CD8-positive, alpha-beta memory T cell (primary cell): ENCODE data around the gene SPATA31C2. TPM values are rescaled to one million over a fixed set of nuclear protein-coding genes. Genes with fewer than 3 reads are reported as not detected.
"Not testable (repeated sequence)": the region's sequence is repeated elsewhere in the genome, so short reads cannot be mapped to it uniquely, and the experiment has no call there.

Source experiments
- CTCF ChIA-PET: fragments of 350-600 bp; sonication (Branson Sonifier 250); formaldehyde crosslinking; loops from one replicate; lab custom pipeline; 2021; ENCODE audit warnings: antibody characterized with exemption; lab: Charles Lee
- POLR2A ChIA-PET: fragments of 350-600 bp; sonication (Branson Sonifier 250); formaldehyde crosslinking; loops from one replicate; lab custom pipeline; 2021; ENCODE audit warnings: antibody characterized with exemption; lab: Charles Lee
- DNase-seq, 5 donors: peaks; one replicate each; pipeline versions ENCODE4 v3.0.0 to v3.0.0-alpha.2; 2020 to 2022; ENCODE audit warnings: mixed read lengths in 1 of 5
- H3K27ac ChIP-seq: one replicate; pipeline ENCODE4 v1.7.0; 2013; ENCODE audit warnings: low read depth, mild to moderate bottlenecking, low read length, moderate library complexity
- H3K27me3 ChIP-seq: 2 replicates; pipeline ENCODE4 v1.7.0; 2013; ENCODE audit warnings: low read length, mild to moderate bottlenecking; ENCODE audit not compliant: insufficient read depth, poor library complexity, severe bottlenecking
- H3K36me3 ChIP-seq: 2 replicates; pipeline ENCODE4 v1.7.0; 2013; ENCODE audit warnings: mild to moderate bottlenecking, low read length, moderate library complexity; ENCODE audit not compliant: insufficient read depth
- H3K4me1 ChIP-seq: 2 replicates; pipeline ENCODE4 v1.7.0; 2013; ENCODE audit warnings: mild to moderate bottlenecking, low read length, moderate library complexity; ENCODE audit not compliant: insufficient read depth
- H3K4me3 ChIP-seq: 2 replicates; pipeline ENCODE4 v1.7.0; 2013; ENCODE audit warnings: mild to moderate bottlenecking, low read length
- H3K9me3 ChIP-seq: 2 replicates; pipeline ENCODE4 v1.7.0; 2013; ENCODE audit warnings: mild to moderate bottlenecking, low read length
- H3K27ac Mint-ChIP-seq, 8 donors: one replicate each; pipeline ENCODE4 v1.8.0; 2020 to 2021; ENCODE audit warnings: mixed read lengths in 8 of 8, mild to moderate bottlenecking in 6 of 8, inconsistent platforms in 3 of 8, moderate library complexity in 3 of 8
- H3K27me3 Mint-ChIP-seq, 2 donors: one replicate each; pipeline ENCODE4 v1.8.0; 2020 to 2021; ENCODE audit warnings: mixed read lengths in 2 of 2, mild to moderate bottlenecking in 1 of 2, moderate library complexity in 1 of 2
- H3K36me3 Mint-ChIP-seq, 3 donors: one replicate each; pipeline ENCODE4 v1.8.0; 2020 to 2021; ENCODE audit warnings: mixed read lengths in 3 of 3, inconsistent platforms in 1 of 3, mild to moderate bottlenecking in 1 of 3
- H3K4me1 Mint-ChIP-seq, 3 donors: one replicate each; pipeline ENCODE4 v1.8.0; 2020 to 2021; ENCODE audit warnings: mixed read lengths in 3 of 3, inconsistent platforms in 1 of 3, mild to moderate bottlenecking in 1 of 3
- H3K4me3 Mint-ChIP-seq, 7 donors: one replicate each; pipeline ENCODE4 v1.8.0; 2020 to 2021; ENCODE audit warnings: mixed read lengths in 7 of 7, mild to moderate bottlenecking in 6 of 7, moderate library complexity in 4 of 7, inconsistent platforms in 2 of 7
- H3K9me3 Mint-ChIP-seq, 5 donors: one replicate each; pipeline ENCODE4 v1.8.0; 2020 to 2022; ENCODE audit warnings: mixed read lengths in 5 of 5, mild to moderate bottlenecking in 3 of 5, moderate library complexity in 2 of 5, inconsistent platforms in 1 of 5
- polyA plus RNA-seq: library from polyadenylated mRNA; unstranded; fragments of 300-500 nt; fragmentation: Illumina TruSeq; gene quantifications from one replicate; pipeline ENCODE4 v1.2.3, GENCODE V29; 2021
- total RNA-seq, 2 experiments: library from RNA; stranded (reverse); gene quantifications; one replicate each; pipeline ENCODE4 v1.2.3, GENCODE V29; 2021

SPATA31C2 gene
- total and polyA plus RNA-seq, 3 experiments from 2014 or later = not detected

GRCh38 chr9:88161144-88161543 is 22.9 kb upstream of the SPATA31C2 start:
- CTCF ChIA-PET = no interaction called here
- Mint-ChIP-seq H3K9me3 (peaks cover 0 to 1% (median 0%) of the 10 kb centered on the region in 5 donors), H3K27me3 (peaks cover 11 to 63% of the 10 kb centered on the region in 2 donors), H3K4me1 (no peaks in the 10 kb centered on the region), H3K36me3 (no peaks in the 10 kb centered on the region), H3K4me3 (no peak overlapping the region), H3K27ac (no peak overlapping the region)
- H3K27ac ChIP-seq = no peak overlapping the region
- H3K27me3 ChIP-seq = no peaks in the 10 kb centered on the region
- no peaks in the 10 kb centered on the region for H3K9me3 ChIP-seq
- POLR2A ChIA-PET = no interaction called here
- no peak for DNase-seq
- no peak overlapping the region for H3K4me3 ChIP-seq
- no peaks in the 10 kb centered on the region for H3K36me3 ChIP-seq
- H3K4me1 ChIP-seq = no peaks in the 10 kb centered on the region

DNA sequence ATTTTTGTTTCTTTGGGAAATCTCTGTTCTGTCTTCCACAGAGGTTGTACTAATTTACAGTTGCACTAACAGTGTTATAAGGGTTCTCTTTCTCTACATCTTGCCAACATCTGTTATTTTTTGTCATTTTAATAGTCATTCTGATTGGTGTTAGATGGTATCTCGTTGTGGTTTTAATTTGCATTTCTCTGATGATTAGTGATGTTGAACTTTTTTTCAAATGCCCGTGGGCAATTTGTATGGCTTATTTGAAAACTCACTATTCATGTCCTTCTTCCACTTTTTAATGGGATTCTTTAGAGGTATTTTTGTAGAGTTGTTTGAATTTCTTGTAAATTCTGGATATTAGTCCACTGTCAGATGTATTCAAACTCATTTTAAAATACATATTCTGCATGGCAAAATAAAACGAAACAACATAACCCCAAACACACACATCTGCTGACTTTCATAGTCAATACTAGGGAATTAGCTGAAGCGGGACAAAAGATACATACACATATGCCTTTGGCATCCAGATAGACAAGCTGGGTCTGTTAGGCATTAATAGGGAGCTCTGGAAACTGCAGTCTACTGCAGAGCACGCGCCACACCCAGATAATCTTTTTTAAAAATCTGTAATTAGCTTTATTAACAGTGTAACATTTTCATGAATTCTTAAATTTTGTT is 5.8 kb upstream of the SPATA31C2 start:
- DNase-seq = no peak
- Mint-ChIP-seq H3K4me3 (no peak overlapping the region), H3K27ac (no peak overlapping the region), H3K27me3 (peaks cover 8 to 43% of the 10 kb centered on the region in 2 donors), H3K36me3 (no peaks in the 10 kb centered on the region), H3K9me3 (no peaks in the 10 kb centered on the region), H3K4me1 (no peaks in the 10 kb centered on the region)
- no peak overlapping the region for H3K27ac ChIP-seq
- ChIA-PET POLR2A (no interaction called here), CTCF (no interaction called here)
- H3K4me1 ChIP-seq = no peaks in the 10 kb centered on the region
- no peaks in the 10 kb centered on the region for H3K27me3 ChIP-seq
- H3K36me3 ChIP-seq = no peaks in the 10 kb centered on the region
- no peak overlapping the region for H3K4me3 ChIP-seq
- H3K9me3 ChIP-seq = no peaks in the 10 kb centered on the region

GRCh38 chr9:88143179-88143578 is 4.9 kb upstream of the SPATA31C2 start:
- POLR2A ChIA-PET = no interaction called here
- CTCF ChIA-PET = no interaction called here

GRCh38 chr9:88133552-88133951 is 4.7 kb downstream of the SPATA31C2 start:
- H3K27ac ChIP-seq, H3K36me3 Mint-ChIP-seq, H3K4me1 ChIP-seq, DNase-seq, H3K27me3 ChIP-seq, H3K27me3 Mint-ChIP-seq, H3K27ac Mint-ChIP-seq, H3K4me3 ChIP-seq, H3K9me3 Mint-ChIP-seq, H3K4me1 Mint-ChIP-seq, POLR2A ChIA-PET, H3K36me3 ChIP-seq, CTCF ChIA-PET, H3K9me3 ChIP-seq: not testable (repeated sequence)
- H3K4me3 Mint-ChIP-seq = peak overlapping the region in 1 of 7 donors; percentile 56

More at GRCh38 chr9:88143179-88143578, 4.9 kb upstream of the SPATA31C2 start:
- no peaks in the 10 kb centered on the region for H3K4me1 Mint-ChIP-seq
- Histone ChIP-seq H3K27me3 (no peaks in the 10 kb centered on the region), H3K4me1 (no peaks in the 10 kb centered on the region), H3K4me3 (no peak overlapping the region), H3K9me3 (no peaks in the 10 kb centered on the region), H3K36me3 (no peaks in the 10 kb centered on the region), H3K27ac (no peak overlapping the region)
- no peaks in the 10 kb centered on the region for H3K9me3 Mint-ChIP-seq
- no peak for DNase-seq
- no peaks in the 10 kb centered on the region for H3K36me3 Mint-ChIP-seq
- H3K4me3 Mint-ChIP-seq = no peak overlapping the region
- no peak overlapping the region for H3K27ac Mint-ChIP-seq
- peaks cover 8 to 39% of the 10 kb centered on the region in 2 donors for H3K27me3 Mint-ChIP-seq

DNA sequence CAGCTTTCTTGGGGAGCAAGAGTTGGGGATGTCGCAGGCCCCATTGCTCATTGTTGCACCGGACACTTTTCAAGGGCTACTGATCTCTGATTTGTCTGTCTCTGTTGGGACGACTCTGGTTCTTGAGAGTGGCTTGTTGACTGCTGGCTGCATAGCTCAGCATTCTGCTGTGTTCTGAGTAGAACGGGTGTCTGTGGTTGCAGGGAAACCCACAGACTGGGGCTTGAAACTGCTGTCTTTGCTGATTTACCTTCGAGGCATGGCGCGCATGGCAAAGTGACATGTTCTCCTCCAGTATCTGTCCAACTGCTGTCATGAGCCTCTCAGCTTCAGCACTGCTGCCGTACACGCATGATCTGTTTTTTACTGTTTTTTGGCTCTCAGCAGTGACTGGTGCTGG is 8.7 kb downstream of the SPATA31C2 start:
- H3K4me3 ChIP-seq, CTCF ChIA-PET, H3K9me3 Mint-ChIP-seq, H3K9me3 ChIP-seq, DNase-seq, H3K4me1 ChIP-seq, H3K27me3 ChIP-seq, H3K4me3 Mint-ChIP-seq, POLR2A ChIA-PET, H3K4me1 Mint-ChIP-seq, H3K27me3 Mint-ChIP-seq, H3K27ac ChIP-seq, H3K36me3 ChIP-seq, H3K36me3 Mint-ChIP-seq: not testable (repeated sequence)
- peak overlapping the region in 1 of 8 donors; percentile 36 for H3K27ac Mint-ChIP-seq

GRCh38 chr9:88127700-88128300 is 10.5 kb downstream of the SPATA31C2 start:
- H3K4me1 ChIP-seq, H3K36me3 Mint-ChIP-seq, H3K36me3 ChIP-seq, H3K4me3 ChIP-seq, CTCF ChIA-PET, DNase-seq, H3K4me1 Mint-ChIP-seq, H3K27me3 ChIP-seq, H3K27ac Mint-ChIP-seq, H3K9me3 Mint-ChIP-seq, H3K27ac ChIP-seq, H3K4me3 Mint-ChIP-seq, POLR2A ChIA-PET, H3K27me3 Mint-ChIP-seq, H3K9me3 ChIP-seq: not testable (repeated sequence)

DNA sequence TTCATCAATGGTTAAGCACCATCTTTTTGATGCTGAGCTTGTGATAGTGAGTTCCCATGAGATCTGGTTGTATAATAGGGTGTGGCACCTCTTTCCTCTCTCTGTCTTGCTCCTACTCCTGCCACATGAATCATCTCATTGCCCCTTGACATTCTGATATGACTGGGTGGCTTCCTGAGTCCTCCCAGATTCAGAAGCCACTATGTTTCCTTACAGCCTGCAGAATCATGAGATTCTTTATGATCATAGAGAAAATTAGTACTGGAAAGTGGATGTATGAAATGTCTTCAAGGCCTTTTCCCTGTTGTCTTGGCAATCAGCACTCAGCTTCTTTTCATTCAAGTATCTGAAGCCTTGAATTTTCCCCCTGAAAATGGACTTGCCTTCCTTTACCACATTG is 14.9 kb downstream of the SPATA31C2 start:
- H3K4me3 Mint-ChIP-seq = not testable (repeated sequence)

GRCh38 chr9:88118121-88118520 is 20.2 kb downstream of the SPATA31C2 start:
- H3K4me3 Mint-ChIP-seq, H3K9me3 ChIP-seq, POLR2A ChIA-PET, H3K27me3 Mint-ChIP-seq, H3K27ac Mint-ChIP-seq, H3K4me3 ChIP-seq, H3K4me1 ChIP-seq, H3K9me3 Mint-ChIP-seq, H3K36me3 Mint-ChIP-seq, DNase-seq, H3K27ac ChIP-seq, CTCF ChIA-PET, H3K36me3 ChIP-seq, H3K4me1 Mint-ChIP-seq, H3K27me3 ChIP-seq: not testable (repeated sequence)

More for the DNA sequence above, 14.9 kb downstream of the SPATA31C2 start:
- CTCF ChIA-PET, H3K9me3 Mint-ChIP-seq, POLR2A ChIA-PET, H3K36me3 Mint-ChIP-seq, H3K27me3 ChIP-seq, H3K27ac Mint-ChIP-seq, H3K9me3 ChIP-seq, DNase-seq, H3K4me1 ChIP-seq, H3K36me3 ChIP-seq, H3K27ac ChIP-seq, H3K27me3 Mint-ChIP-seq, H3K4me1 Mint-ChIP-seq, H3K4me3 ChIP-seq: not testable (repeated sequence)
